OCI-LY1 (cell line): ENCODE measurements around the gene ITIH5.

Experiments used
- CTCF ChIP-seq: fragments of 200-600 bp; sonication (generic), shearing (Covaris generic); IDR thresholded peaks from 2 replicates; pipeline ENCODE4 v1.5.1; 2017; ENCODE audit warnings: mild to moderate bottlenecking, antibody characterized with exemption, low read length, moderate library complexity, mixed read lengths
- EZH2 ChIP-seq: fragments of 200-600 bp; sonication (generic), shearing (Covaris generic); IDR thresholded peaks from 2 replicates; pipeline ENCODE4 v1.8.0; 2017; ENCODE audit warnings: borderline replicate concordance, mixed run types, mild to moderate bottlenecking, antibody characterized with exemption, low read length, moderate library complexity, mixed read lengths

DNA sequence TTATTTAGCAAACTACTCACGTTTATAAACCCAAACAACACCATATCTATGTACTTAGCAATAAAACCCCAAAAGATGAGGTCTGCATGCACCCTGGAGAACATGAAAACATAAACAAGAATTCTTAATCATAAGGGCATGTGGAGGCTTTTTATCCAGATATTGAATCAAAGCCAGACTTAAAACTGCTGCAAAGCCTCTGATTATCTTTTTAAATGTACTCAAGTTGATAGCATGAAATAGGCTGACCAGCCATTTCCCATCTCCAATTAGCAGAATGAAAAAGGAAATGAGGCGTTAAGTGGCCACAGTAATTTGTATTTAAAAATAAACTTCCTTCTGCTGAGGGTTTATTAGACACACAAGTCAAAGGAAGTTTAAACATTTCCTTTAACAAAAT is 48.3 kb downstream of the ITIH5 start:
- TF ChIP-seq CTCF = no peak
- no peak for TF ChIP-seq EZH2
